HTR-8/SVneo (cell line): Measurements from ENCODE around the gene CYP2E1.
"Not testable (repeated sequence)": the region's sequence is repeated elsewhere in the genome, so short reads cannot be mapped to it uniquely, and the experiment has no call there.

ENCODE experiments used
- DNase-seq: peaks from one replicate; pipeline ENCODE4 v3.0.0; 2011; ENCODE audit warnings: low spot score, mixed read lengths; ENCODE audit not compliant: insufficient read length
- FAIRE-seq: peaks from 2 replicates; lab custom pipeline; 2011; peaks lifted over from hg19 to GRCh38; lab: Jason Lieb, UNC

CYP2E1 gene

DNA sequence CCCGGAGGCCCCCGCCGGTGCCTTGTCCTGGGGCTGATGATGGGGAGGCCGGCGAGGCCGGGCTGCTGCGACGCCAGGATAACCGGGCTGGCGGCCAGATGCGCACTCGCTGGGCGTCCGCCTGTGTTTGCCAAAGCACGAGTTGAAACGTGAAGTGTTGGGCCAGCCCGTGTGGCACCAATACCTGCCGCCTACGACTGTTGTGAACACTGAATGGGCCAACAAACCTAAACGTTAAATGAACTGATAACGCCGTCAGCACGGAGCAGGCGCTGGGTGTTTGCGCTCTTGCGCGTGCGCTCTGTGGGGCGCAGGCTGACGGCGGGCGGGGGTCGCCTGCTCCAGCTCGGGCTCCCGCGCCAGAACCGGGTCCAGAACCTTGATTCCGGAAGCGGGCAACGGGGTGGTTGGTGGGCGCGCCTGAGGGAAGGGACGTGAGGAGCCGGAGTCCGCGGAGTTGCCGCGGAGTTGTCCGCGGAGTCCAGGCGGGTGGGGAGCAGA, 658 bp downstream of the CYP2E1 start:
- FAIRE-seq (no peak), DNase-seq (no peak)

GRCh38 chr10:133528296-133528844, 1.2 kb downstream of the CYP2E1 start:
- DNase-seq: no peak
- FAIRE-seq: no peak

- no peak for FAIRE-seq
Measured at GRCh38 chr10:133528845-133529575, 1.8 kb downstream of the CYP2E1 start.

GRCh38 chr10:133529576-133529946, 2.4 kb downstream of the CYP2E1 start:
- DNase-seq: no peak
- FAIRE-seq: no peak

More at GRCh38 chr10:133528845-133529575, 1.8 kb downstream of the CYP2E1 start:
- DNase-seq: no peak

DNA sequence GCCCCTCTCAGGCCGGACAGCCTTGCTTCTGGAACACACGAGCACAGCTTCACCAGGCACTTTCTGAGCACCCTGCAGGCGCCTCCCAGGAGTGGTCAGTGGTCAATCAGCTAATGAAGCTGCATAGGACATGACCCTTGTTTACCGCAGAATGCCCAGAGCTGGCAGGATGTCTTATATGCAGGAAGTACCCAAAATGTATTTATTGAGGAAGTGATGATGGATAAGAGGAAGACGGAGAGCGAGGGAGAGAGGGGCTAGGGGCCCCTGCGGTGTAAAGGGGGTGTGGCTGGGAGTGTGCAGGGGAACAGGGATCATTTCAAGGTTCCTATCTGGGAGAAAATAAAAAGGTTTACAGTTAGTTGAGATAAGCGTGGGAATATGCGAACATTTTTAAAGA, 3.3 kb downstream of the CYP2E1 start:
- DNase-seq (no peak), FAIRE-seq (no peak)

GRCh38 chr10:133532871-133533270, 5.7 kb downstream of the CYP2E1 start:
- FAIRE-seq (no peak), DNase-seq (no peak)

DNA sequence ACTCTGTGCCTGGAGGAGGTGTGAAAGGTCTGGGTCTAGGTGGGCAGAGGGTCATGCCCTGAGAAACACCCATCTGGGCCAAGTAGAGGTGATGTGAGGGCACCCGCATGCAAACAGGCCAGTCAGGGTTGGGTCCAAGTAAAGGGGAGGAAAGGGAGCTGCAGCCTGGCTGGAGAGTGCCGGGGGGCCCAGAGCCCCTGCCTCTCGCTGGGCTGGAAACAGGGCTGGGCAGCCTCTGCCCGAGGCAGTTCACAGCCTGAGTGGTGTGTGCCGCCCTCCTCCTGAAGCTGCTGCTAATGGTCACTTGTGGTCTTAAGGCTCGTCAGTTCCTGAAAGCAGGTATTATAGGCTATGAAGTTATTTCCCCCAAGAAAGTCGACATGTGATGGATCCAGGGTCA, 7.3 kb downstream of the CYP2E1 start:
- FAIRE-seq: no peak

GRCh38 chr10:133536198-133536597, 9.0 kb downstream of the CYP2E1 start:
- no peak for DNase-seq
- no peak for FAIRE-seq

More for the DNA sequence above, 7.3 kb downstream of the CYP2E1 start:
- DNase-seq: no peak

- FAIRE-seq (no peak), DNase-seq (no peak)
Measured at GRCh38 chr10:133537546-133538545, 10.7 kb downstream of the CYP2E1 start.

GRCh38 chr10:133541441-133541975, 14.3 kb downstream of the CYP2E1 start:
- not testable (repeated sequence) for FAIRE-seq, DNase-seq

DNA sequence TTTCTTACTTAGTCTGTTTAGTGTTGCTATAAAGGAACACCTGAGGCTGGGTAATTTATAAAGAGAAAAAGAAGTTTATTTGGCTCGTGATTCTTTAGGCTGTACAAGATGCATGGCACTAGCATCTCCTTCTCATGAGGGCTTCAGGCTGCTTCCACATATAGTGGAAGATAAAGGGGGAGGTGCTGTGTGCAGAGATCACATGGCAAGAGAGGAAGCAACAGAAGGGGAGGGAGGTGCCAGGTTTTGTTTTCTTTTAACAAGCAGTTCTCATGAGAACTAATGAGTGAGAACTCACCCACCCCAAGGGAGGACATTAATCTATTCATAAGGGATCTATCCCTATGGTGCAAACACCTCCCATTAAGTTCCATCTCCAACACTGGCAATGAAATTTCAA, 17.3 kb downstream of the CYP2E1 start:
- DNase-seq (no peak), FAIRE-seq (no peak)

GRCh38 chr10:133554600-133554999, 27.4 kb downstream of the CYP2E1 start:
- FAIRE-seq (no peak), DNase-seq (no peak)

DNA sequence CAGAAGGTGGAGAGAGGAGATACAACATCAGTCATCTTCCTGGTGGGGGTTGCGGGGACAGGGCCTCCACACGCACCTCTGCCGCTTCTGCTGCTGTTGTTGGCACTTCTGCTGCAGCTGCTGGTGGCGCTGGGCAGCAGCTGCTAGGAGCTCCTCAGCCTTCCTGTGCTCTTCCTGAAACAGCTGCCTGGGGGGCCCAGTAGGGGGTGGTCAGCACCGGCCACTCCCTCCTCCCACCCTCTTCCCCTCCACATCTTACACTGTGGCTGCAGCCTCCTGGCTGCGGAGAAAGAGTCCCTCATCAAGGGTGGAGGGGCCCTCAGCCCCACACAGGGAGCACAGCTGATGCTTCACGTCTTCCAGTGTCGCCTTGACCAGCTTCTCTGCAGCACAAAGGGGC, 28.4 kb downstream of the CYP2E1 start:
- FAIRE-seq (no peak), DNase-seq (no peak)

GRCh38 chr10:133557381-133557780, 30.2 kb downstream of the CYP2E1 start:
- no peak for FAIRE-seq

DNA sequence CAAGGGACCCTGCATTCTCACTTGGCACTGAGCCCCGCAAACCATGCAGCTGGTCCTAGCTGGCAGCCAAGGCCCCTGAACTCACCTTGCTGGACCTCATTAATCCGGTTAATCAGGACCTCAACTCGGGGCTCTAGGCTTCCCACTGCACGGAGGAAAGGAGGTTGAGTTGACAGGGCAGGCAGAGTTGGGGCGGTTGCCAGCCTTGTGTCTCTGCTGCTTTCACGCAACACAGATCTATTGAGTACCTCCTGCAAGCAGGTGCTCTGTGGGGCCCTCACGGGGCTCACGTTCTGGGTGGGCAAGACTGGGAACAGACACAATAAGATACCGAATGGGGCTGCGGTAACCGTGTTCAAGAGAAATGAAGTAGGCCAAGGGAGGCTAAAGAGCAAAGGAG, 32.1 kb downstream of the CYP2E1 start:
- DNase-seq: no peak
- FAIRE-seq: no peak

More at GRCh38 chr10:133557381-133557780, 30.2 kb downstream of the CYP2E1 start:
- no peak for DNase-seq

DNA sequence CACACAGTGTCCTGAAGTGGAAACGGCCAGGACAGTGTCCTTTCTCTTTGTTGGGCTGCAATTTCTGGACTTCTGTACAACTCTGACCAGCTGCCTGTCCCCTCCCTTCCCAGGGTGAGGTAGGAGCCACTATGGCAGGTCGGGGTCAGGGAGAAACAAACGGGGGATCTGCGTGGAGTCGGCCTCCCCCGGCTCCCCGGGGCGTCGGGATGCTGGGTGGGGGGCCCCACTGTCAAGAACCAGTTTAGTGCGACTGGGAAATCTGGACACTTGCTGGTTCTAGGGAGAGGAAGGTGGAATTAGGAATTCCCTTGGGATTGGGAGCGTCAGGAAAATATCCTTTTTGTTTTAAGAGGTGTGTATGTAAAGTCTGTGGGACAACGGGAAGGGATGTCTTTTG, 37.7 kb downstream of the CYP2E1 start:
- DNase-seq: no peak
- no peak for FAIRE-seq

GRCh38 chr10:133565441-133566294, 38.5 kb downstream of the CYP2E1 start, which contains the start of gene SYCE1:
Gene SYCE1 (minus strand): TSS chr10:133565583. CDS start chr10:133565529, 54 bp downstream.
- FAIRE-seq (no peak), DNase-seq (no peak)

DNA sequence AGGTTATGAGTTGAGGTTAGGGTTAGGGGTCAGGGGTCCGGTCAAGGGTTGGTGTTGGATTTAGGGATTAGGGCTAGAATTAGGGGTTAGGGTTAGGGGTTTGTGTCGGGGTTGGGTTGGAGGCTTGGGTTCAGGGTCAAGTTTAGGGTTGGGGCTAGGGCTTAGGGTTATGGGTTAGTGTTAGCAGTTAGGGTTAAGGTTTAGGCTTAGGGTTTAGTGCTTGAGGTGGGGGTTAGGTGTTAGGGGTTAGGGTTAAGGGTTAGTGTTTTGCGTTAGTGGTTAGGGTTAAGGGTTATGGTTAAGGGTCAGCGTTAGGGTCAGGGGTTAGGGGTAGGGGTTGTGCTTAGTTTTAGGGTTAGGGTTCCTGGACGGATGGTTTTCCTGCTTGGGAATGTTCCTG, 40.0 kb downstream of the CYP2E1 start:
- DNase-seq: no peak
- FAIRE-seq: no peak

GRCh38 chr10:133567609-133568286, 40.6 kb downstream of the CYP2E1 start:
- FAIRE-seq: no peak
- DNase-seq: no peak
